Measurements from ENCODE around the gene ABCA1.
"Not testable (repeated sequence)": the region's sequence is repeated elsewhere in the genome, so short reads cannot be mapped to it uniquely, and the experiment has no call there.

ABCA1 gene

DNA sequence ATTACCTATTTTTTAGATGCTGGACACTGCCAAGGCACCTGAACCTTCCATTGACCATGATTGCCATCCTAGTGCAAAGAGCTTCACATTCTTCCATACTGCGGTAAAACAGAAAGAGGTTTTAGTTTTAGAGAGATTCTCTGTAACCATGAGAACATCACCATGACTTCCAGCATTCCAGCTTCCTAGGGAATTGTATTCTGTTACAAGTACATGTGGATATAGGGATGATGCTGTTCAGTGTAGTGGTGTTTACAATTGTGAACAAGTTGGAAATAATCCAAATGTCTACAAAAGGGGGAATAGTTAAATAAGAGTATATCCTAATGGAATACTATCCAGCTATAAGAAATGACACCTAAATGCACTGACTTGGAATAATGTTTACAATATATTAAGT, 141.7 kb downstream of the ABCA1 start:
- no peak for DNase-seq

DNA sequence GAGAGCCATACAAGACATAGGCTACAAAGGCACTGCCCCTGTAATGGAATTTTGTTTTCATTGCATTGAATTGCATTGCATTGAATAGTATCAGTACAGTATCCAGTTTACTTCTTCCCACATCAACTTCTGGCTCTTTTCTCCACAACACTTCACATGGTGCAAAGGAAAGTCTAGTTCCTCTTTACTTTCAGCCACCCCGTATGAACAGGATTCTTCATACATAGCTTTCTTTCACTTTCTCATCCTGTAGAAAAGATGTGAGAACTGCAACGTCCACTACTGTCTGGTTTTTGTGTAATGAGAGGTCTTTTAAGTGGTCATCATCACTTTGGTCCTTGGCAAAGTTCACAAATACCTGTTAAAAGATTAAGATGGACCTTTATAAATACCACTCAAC, 143.9 kb downstream of the ABCA1 start:
- DNase-seq: no peak

DNA sequence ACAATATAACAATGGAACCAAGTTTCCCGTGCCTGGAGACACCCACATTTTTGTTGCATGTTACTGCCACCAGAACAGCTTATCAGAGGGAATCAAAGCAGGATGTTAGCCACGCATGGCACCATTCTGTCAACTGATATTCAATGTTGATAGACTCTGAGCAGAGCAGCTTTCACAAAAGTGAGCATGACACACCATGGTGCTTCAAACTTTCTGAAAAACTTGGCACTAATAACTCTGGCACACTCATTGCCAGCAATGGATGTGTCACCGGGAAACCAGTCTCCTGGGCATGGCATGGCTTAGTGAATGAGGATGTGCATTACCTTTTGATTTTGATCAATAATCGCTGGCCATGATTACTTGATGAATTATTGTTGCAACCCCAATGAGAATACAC, 144.4 kb downstream of the ABCA1 start:
- DNase-seq: no peak

DNA sequence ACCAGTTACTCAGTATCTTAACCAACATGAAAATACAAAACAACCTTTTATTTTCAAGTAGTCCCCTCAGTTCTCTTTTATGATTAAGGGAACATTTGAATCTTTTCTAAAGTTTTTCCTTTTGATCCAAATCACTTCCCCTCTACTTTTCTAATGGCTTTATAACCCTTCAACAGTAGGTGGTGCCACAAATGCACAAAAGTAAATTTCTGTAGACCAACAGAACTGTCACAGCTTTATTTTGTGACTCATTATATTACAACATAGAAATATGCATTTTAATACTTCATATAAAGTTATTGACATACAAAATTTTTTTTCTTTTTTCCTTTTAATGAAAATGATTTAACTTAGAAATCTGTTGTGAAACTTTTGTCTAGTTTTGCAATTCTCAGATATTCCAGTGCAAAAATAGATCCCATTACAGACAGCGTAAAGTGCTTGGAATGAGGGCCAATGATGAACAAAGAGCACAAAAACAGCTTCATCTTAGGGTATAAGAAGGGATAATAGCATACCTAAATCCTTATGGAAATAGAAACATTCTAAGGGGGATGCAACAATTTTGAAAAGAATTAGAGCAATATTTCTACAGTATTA, 147.1 kb downstream of the ABCA1 start:
- DNase-seq: no peak

DNA sequence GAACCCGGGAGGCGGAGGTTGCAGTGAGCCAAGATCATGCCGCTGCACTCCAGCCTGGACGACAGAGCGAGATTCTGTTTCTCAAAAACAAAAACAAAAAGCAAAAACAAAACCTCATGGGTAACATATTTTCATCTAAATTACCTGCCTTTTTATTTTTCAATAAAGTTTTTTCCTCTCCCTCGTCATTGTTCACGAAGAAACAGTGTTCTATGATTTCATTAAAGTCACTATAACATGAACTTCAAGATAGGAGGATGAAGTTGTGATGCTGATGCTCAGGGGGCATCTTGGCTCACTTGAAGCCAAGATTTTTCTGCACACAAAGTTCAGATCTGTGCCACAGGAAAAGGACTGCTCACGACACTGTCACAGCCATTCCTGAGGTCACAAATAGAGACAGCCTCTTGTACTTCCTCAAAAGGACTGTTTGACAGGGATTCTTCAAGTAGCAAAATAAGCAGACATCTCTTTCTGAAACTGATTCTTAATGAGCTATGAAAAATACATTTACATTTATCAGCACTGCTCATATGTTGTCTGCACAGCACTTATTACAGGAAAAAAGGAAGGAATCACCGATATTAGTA, 147.9 kb downstream of the ABCA1 start:
- DNase-seq: no peak

DNA sequence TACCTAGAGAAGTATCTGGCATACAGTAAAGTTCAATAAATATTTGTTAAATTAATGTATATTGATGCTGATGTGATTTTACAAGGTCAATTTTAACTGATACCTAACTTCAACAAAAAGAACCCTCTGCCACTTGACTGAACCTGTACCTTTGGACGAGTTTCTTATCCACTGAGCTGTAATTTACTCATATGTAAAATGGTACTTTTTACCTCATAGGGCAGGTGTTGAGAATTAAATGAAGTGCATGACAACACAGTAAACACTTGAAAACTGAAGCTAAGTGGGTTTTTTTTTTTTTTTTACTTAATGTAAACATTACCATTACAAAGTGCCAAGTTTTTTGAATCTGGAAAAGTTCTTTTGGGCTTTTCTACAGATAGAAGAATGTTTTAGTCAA, 148.6 kb downstream of the ABCA1 start:
- DNase-seq: no peak

DNA sequence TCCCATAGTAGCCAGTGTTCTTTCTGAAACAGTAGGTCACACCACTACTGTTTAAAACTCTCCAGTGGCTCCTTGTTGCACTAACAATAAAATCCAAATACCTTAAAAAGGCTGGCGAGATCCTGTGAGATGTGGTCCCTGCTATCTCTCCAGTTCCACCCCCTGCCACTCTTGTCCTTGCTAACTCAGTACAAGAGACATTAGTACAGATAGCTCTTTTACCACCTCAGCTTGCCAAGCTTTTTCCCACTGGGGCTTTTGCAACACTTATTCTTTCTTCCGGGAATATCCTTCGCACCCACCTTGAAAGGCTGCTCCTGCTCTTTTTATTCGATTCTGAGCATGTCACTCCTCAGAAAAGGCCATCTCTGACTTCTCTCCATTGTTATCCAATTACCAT, 149.2 kb downstream of the ABCA1 start:
- no peak for DNase-seq

DNA sequence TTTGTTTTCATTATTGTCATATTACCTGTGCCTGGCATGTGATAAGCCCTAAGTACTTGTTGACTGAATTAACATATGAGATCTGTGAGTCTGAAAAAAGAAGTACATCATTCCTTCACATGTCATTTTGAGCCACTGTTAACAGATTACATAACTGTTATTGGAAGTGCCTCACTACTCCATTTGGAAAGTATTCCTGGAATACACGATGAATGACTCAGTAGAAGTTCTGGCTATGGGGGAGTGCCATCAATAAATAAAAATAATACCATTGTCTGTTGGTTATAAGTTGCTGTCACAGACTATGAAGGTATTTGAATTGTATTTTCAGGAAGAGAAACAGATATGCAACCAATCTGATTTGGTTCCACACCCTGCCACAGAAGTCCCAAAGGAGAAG, 151.2 kb downstream of the ABCA1 start:
- no peak for DNase-seq

DNA sequence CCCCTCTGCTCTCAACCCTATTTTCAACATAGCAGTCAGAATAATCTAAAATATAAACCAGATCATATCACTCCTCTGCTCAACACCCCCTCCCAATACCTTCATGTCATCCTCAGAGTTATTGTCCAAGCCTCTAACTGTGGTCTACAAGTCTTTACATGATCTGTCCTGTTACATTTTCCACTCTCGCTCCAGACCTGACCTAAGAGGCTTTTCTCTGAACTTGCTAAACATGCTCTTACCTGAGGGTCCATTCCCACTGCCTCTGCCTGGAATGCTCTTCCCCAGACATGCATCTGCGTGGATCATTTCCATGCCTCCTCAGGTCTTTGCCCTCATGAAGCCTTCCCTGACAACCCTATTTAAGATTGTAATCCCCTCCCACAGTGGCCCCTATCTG, 152.0 kb downstream of the ABCA1 start:
- DNase-seq: no peak

DNA sequence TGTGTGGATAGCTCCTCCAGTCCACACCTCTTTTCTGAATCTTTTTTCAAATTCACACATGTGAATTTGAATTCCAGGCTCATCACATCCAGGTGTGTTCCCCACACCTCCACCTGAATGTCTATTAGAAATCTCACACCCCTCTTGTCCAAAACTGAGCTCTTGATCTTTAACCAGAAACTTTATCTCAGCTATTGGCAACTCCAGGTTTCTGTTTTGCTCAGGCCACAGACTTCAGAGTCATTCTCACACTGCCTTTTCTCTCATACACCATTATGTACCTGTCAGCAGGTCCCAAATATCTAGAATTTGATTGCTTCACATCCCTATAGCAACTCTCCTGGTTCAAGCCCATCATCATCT, 152.4 kb downstream of the ABCA1 start:
- DNase-seq: no peak

DNA sequence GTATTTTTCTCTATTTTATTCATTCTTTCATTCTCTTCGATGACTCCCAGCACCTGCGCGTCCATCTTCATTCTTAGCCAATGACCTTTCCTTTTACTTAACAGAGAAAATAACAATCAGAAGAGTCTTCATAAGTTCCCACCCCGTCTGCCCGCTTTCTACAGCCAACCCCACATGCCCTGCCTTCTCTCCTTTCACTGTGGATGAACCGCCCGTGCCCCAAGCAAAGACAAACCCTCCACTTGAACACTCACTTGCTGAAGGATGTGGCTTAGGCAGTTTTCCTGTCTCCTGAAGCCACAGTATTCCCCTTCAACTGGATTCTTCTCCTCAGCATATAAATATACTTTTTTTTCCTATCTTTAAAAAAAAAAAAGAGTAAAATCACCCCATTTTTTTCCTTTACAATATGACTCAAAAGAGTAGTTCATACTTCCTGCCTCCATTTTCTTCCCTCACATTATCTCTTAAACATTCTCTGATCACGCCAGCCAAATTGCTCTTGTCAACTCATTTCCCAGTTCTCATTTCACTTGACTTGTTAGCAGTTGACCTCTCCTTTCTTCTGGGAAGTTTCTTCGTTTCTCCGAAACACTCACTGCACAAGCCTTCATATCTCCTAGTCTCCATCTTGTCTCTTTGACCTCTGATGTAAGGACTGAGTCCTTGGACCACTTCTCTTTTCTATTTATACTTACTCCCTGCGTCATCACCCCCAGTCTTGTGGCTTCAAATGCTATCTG, 153.0 kb downstream of the ABCA1 start:
- DNase-seq: no peak

DNA sequence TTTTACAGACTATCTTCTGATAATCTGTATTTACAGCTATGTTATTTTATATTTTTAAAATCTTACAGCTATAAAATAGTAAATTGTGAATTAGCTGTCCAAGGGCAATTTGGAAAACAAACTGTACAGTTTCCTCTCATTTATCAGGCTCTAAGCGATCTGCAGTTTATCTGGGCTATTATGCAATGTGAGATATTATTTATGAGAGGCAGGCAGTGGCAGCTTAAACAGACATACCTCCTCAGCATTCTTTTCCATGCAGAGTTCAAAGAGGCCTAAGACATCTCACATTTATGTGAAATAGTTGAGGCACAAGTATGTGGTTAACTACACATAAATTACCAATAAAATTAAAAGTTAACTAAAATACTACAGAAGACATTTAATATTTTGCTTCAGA, 153.8 kb downstream of the ABCA1 start:
- no peak for DNase-seq

DNA sequence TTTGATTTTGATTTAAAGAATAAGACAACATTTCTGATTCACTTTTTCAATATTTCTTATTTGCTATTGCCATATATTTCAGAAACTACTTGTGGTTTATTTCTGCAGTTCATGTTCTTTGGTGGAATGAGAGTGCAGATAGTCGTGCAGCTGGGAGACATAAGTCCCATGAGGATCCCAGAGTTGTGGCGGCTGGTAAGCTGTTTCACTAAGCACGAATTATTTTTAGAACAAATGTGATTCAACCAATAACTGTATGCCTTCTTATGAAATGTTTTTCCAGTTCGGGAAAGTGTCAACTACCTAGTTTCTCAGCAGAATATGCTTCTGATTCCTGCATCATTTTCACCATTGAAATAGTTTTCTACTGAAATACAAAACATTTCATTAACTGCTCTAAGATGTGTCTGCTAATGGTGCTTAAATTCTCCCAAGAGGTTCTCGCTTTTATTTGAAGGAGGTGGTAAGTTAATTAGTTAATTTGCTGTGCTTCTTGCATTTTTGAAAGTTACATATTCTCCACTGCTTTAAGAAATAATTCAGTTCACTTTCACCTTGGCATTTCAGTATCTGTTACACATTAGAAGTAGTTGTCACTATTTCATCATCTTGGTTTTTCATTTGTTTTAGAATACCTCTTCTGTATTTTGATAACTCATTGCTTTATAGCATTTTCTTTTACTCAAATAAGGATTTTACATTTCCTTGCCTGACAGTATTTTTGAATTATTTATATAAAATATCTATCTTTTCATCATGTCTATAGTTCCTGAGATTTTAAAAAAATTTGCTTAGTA, 155.0 kb downstream of the ABCA1 start:
- DNase-seq: no peak

DNA sequence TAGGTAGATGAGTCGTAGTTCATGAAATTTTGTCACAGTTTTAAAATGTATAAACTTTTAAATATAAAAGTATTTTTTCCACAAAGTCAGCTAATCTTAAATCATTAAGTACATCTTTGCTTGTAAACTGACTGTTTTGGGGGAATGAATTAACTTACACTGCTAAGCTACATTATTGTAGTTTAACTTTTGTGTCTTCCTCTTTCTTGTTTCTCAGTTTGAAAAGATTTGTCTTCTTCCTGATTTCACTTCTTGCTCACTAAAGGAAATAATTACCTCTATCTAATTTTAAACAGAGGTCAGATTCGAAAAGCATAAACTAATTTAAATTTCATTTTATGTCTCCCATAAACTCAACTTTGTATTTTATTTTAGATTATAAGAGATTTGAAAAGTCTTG, 158.3 kb downstream of the ABCA1 start:
- no peak for DNase-seq

DNA sequence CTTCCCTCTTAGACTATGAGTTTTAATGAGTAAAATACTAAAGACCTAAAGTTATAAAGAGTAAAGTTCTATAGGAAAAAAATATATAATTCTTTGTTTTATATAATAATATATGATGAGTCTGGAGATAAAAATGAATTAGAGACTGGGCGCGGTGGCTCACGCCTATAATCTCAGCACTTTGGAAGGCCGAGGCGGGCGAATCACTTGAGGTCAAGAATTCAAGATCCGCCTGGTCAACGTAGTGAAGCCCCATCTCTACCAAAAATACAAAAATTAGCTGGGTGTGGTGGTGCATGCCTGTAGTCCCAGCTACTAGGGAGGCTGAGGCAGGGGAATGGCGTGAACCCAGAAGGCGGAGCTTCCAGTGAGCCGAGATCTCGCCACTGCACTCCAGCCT, 158.9 kb downstream of the ABCA1 start:
- not testable (repeated sequence) for DNase-seq

DNA sequence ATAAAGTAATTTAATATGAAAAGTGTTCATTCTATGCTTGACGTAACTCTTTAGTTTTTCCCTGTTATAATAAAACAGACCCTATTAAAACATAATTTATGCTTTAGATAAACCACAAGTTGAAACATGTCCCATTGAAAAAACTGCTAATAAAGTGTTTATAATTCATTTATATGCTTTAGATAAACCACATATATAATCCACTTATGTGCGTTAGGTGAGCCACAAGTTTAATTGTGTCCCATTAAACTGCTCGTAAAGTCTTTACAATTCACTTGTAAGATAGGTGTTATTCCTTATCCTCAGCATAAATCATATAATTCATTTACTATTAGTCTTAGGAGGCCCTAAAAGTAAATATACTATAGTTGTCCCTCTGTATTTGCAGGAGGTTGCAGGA, 160.4 kb downstream of the ABCA1 start:
- no peak for DNase-seq

DNA sequence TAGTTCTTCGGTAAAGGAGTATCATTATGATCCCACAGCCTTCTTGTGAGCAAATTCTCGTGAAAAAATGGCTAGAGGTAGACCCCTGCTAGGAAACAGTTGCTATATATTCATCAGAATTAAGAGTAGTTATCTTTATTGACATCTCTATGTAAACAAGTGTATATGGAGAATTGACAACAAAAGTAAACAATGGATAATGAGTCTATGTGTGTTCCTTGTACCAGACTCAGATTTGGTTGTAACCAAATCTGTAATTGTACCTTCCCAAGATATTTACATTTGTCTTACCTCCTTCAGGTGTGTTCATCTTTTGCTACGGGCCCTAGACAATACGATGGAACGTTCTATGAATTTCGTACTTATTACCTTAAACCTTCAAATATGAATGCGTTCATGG, 161.9 kb downstream of the ABCA1 start:
- DNase-seq: no peak

DNA sequence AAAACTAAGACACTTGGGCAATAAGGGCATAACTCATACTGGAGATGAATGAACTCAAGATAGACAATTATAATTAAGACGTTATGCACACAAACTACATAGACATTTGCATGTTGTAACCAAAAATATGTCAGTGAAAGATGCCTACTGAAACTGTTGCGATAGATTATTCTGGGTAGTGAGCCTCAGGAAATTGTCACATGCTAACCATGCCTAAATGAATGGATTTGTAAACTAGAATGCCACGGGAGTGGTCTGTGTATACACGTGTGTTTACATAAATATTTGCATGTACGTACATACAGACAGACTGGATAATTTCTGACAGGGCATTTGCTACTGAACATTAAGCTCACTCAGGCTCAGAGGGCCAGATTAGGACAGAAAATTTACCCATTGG, 162.8 kb downstream of the ABCA1 start:
- no peak for DNase-seq

DNA sequence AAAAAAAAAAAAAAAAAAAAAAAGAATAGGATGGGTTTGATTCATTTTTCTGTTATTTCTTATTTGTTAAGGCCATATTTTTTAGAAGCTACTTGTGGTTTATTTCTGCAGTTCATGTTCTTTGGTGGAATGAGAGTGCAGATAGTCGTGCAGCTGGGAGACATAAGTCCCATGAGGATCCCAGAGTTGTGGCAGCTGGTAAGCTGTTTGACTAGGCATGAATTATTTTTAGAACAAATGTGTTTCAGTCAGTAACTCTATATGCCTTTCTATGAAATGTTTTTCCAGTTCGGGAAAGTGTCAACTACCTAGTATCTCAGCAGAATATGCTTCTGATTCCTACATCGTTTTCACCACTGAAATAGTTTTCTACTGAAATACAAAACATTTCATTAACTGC, 169.0 kb downstream of the ABCA1 start:
- DNase-seq: no peak

DNA sequence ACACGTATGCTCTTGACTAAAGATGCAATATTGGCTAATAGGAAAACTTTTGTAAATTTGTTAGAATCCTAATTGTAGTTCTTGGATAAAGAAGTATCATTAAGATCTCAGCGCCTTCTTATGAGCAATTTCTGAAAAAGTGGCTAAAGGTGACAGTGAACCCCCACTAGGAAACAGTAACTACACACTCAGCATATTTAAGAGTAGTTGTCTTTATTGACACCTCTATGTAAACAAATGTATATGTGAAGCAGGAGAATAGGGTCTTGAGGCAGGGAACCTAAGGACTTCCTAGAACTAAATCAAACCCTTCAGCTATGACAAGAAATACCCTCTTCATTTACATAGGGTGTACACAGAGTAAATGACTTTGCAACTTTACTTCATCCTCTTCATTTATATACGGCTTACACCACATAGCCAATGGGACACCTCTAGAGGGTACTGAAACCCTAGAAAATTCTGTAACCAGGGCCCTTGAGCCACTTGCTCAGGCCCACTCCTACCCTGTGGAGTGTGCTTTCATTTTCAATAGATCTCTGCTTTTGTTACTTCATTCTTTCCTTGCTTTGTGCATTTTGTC, 177.7 kb downstream of the ABCA1 start:
- DNase-seq: no peak

DNA sequence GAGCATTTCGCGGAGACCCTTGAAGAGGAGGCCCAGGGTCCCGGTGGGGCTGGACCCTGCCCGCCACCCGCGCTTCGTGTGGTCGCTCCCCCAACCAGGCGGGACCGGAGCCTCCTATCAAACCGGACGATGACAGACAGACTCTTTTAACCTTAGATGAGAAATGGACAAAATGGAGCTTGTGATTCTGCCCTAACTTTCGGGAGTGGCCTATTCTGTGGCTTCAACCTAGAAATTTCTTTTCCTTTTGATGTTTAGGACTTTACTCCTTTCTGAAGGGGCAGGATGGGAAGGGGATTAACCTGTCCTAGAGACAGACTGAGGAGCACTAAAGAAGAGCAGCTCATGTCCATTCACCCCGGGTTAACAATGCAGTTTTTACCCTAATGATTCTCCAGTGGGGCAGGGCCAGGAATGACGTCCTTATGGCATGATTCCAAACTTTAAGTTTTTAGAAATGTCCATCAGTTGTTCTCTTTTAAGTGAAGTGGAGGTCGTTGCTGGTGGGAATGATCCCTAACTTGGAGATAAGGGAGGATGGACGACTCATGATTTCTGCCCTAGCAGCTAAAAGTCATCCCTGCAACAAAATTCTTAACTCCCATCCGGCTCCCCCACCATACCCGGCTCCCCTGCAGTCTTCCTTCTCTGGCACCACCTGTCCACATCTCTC, 179.5 kb downstream of the ABCA1 start:
- no peak for DNase-seq

DNA sequence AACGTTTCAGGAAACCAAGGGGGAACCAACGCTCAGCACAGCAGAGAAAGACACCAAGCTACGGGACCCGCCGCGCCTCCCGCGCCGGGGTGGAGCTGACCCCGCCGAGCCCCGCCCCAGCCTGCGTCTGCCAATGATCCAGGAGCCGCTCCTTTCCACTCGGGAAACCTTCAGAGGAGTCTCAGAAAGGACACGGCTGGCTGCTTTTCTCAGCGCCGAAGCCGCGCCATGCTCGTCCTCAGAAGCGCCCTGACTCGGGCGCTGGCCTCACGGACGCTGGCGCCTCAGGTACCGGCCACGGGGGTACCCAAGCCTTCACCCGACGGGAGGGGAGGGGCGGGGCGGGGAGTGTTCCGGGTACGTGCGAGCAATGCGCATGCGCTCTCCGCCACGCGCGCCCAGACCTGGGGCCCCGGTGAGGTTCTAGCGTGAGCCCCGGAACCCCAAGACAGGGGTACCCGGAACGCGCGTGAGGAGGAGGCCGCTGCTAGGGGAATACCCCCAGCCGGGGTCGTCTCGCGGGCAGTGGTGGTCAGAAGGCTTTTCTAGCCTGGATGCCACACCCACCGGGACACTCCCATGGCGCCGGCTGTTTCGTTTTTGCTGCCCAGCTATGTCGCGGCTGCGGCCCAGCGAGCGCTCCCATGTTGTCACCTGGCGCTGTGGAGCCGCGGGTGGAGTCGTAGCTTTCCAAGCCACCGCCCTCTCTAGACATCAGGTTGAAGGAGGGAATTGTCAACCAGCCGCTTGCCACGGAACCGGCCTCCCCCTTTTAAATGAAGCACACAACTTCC, 180.2 kb downstream of the ABCA1 start, which contains the start of gene NIPSNAP3A:
Gene NIPSNAP3A, plus strand, starts transcription at position 119 of the 794 bp plus-strand sequence. Its CDS starts 110 bp downstream, at position 229.
- no peak for DNase-seq

Measured in GOT3 (cell line).